Measurements from ENCODE around the gene CACNA1C. TPM values are rescaled to one million over a fixed set of nuclear protein-coding genes. Genes with fewer than 3 reads are reported as not detected.

The CACNA1C gene
- total RNA-seq, 2 donors from 2014 or later: 8.1 to 18.2 TPM

DNA sequence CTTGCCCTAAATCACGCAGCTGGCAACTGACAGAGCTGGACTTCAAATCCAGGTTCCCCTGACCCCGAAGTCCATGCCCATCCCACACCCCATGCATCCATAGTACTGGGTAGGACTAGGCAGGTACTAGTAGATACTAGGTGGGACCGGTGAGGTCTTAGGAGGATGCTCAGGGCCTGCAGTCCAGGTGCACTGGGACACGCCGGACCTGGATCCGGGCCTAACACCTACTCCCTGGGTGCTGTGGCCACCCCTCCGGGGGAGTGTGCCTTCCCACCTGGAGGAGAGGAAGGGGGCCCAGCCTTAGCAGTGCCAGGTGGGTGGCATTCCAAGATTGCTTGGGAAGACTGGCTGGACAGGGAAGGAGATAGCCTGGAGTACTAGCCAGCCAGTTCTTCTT lies 64.8 kb downstream of the CACNA1C start:
- H3K9me3 ChIP-seq: no peaks in the 10 kb centered on the region
- H3K36me3 ChIP-seq: no peaks in the 10 kb centered on the region
- no peak for DNase-seq (ENCODE audit: low spot score)
- H3K4me3 ChIP-seq: no peak overlapping the region
- intact Hi-C loops (cut with DNase I): no loop called here
- H3K27me3 ChIP-seq (replicated peaks; ENCODE audit: insufficient read depth): no peaks in the 10 kb centered on the region
- no peak overlapping the region for H3K27ac ChIP-seq
- no peaks in the 10 kb centered on the region for H3K4me1 ChIP-seq (replicated peaks)
- 90% methylated on average over 6 of the region's 7 CpGs for WGBS
- TF ChIP-seq POLR2A (IDR thresholded peaks at IDR 0.05) (no peak), POLR2AphosphoS5 (IDR thresholded peaks at IDR 0.05) (no peak)
- TF ChIP-seq, protein P1, sequence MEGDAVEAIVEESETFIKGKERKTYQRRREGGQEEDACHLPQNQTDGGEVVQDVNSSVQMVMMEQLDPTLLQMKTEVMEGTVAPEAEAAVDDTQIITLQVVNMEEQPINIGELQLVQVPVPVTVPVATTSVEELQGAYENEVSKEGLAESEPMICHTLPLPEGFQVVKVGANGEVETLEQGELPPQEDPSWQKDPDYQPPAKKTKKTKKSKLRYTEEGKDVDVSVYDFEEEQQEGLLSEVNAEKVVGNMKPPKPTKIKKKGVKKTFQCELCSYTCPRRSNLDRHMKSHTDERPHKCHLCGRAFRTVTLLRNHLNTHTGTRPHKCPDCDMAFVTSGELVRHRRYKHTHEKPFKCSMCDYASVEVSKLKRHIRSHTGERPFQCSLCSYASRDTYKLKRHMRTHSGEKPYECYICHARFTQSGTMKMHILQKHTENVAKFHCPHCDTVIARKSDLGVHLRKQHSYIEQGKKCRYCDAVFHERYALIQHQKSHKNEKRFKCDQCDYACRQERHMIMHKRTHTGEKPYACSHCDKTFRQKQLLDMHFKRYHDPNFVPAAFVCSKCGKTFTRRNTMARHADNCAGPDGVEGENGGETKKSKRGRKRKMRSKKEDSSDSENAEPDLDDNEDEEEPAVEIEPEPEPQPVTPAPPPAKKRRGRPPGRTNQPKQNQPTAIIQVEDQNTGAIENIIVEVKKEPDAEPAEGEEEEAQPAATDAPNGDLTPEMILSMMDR (IDR thresholded peaks at IDR 0.05): no peak

DNA sequence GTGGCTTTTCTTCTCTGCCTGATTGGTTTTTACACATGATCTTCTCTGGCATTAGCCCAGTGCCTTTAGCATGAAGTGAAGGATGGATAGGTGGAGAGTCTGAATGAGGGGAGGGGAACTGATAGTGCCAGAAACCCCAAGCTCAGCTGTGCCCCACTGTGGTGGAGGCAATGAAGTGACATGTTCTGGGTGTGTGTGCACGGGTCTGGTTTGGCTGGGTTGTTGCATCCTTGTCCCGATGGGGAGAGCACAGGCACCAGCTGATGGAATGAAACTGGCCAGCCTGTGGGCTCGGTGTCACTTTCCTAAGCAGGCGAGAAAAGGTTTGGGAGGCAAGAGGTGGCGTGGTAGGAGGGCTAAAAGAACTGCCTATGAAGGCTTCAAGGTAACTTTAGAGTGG lies 65.3 kb downstream of the CACNA1C start:
- TF ChIP-seq POLR2AphosphoS5 (IDR thresholded peaks at IDR 0.05) (no peak), POLR2A (IDR thresholded peaks at IDR 0.05) (no peak)
- DNase-seq (ENCODE audit: low spot score): no peak
- Histone ChIP-seq H3K27me3 (replicated peaks; ENCODE audit: insufficient read depth) (no peaks in the 10 kb centered on the region), H3K9me3 (no peaks in the 10 kb centered on the region), H3K4me3 (no peak overlapping the region), H3K36me3 (no peaks in the 10 kb centered on the region), H3K27ac (no peak overlapping the region), H3K4me1 (replicated peaks) (no peaks in the 10 kb centered on the region)
- 79% methylated on average over 5 of the region's 5 CpGs for WGBS
- intact Hi-C loops (cut with DNase I): no loop called here

DNA sequence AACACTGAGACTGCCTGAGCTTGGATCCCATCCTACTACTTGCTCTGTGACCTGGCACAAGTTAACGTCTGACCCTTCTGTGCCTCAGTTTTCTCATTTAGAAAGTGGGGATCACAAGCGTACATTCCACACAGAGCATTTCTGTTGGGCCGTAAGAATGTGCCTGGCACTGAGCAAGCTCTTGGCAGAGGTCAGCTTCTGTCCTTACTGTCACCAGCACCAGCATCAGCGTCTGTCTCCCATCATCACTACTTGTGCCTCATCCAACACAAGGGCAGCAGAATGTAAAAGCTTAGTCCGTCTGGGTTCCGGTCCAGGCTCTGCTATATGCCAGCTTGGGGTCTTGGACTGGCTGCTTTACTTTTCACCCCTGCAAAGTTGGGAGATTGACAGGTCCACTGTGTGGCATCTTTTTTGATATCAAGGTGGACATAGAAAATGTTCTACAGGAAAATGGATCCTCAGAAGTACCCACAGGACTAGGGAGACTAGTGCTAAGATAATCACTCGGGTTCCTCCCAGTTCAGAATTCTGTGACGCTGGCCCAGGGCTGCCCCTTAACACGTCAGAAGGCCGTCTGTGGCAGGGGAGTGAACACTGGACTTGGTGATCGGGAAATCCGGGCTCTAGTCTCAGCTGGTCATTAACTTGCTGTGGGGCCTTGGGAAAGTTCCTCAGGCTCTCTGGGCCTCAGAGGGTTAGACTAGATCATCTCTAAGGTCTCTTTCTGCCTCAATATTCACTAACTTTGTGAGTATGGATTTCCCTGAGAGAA lies 65.9 kb downstream of the CACNA1C start:
- intact Hi-C loops (cut with DNase I): no loop called here
- no peak overlapping the region for H3K27ac ChIP-seq
- WGBS: 91% methylated on average over 12 of the region's 12 CpGs

DNA sequence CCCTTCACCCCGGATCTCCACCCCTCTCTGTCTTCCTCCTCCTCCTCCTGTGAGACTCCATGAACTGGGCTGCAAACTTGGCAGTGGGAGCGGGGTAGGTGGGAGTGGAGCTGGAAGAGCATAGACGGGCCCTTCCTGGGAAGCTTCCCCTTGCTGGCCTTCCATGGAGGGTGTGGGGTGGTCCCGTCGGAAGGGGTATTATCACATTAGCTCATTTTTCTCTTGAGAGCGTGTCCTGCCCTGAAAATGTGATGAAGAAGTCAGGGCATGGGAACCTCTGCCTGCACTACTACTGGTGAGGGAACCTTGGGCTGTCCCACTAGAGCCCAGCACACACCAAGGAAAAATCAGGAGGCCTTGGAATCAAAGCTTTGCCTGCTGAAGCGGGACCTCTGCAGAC lies 66.5 kb downstream of the CACNA1C start:
- 87% methylated on average over 7 of the region's 7 CpGs for WGBS
- TF ChIP-seq POLR2AphosphoS5 (IDR thresholded peaks at IDR 0.05) (no peak), POLR2A (IDR thresholded peaks at IDR 0.05) (no peak)
- TF ChIP-seq, protein P1 (IDR thresholded peaks at IDR 0.05): no peak
- no peaks in the 10 kb centered on the region for H3K27me3 ChIP-seq (replicated peaks; ENCODE audit: insufficient read depth)
- no peaks in the 10 kb centered on the region for H3K9me3 ChIP-seq
- DNase-seq (ENCODE audit: low spot score): no peak
- no peak overlapping the region for H3K4me3 ChIP-seq
- no peaks in the 10 kb centered on the region for H3K4me1 ChIP-seq (replicated peaks)
- intact Hi-C loops (cut with DNase I): no loop called here
- no peaks in the 10 kb centered on the region for H3K36me3 ChIP-seq
- no peak overlapping the region for H3K27ac ChIP-seq

More for the DNA sequence above, 65.9 kb downstream of the CACNA1C start:
- Histone ChIP-seq H3K4me3 (no peak overlapping the region), H3K9me3 (no peaks in the 10 kb centered on the region), H3K36me3 (no peaks in the 10 kb centered on the region), H3K27me3 (replicated peaks; ENCODE audit: insufficient read depth) (no peaks in the 10 kb centered on the region), H3K4me1 (replicated peaks) (no peaks in the 10 kb centered on the region)
- TF ChIP-seq, protein P1 (IDR thresholded peaks at IDR 0.05): no peak
- TF ChIP-seq POLR2AphosphoS5 (IDR thresholded peaks at IDR 0.05) (no peak), POLR2A (IDR thresholded peaks at IDR 0.05) (no peak)
- DNase-seq (ENCODE audit: low spot score): no peak

DNA sequence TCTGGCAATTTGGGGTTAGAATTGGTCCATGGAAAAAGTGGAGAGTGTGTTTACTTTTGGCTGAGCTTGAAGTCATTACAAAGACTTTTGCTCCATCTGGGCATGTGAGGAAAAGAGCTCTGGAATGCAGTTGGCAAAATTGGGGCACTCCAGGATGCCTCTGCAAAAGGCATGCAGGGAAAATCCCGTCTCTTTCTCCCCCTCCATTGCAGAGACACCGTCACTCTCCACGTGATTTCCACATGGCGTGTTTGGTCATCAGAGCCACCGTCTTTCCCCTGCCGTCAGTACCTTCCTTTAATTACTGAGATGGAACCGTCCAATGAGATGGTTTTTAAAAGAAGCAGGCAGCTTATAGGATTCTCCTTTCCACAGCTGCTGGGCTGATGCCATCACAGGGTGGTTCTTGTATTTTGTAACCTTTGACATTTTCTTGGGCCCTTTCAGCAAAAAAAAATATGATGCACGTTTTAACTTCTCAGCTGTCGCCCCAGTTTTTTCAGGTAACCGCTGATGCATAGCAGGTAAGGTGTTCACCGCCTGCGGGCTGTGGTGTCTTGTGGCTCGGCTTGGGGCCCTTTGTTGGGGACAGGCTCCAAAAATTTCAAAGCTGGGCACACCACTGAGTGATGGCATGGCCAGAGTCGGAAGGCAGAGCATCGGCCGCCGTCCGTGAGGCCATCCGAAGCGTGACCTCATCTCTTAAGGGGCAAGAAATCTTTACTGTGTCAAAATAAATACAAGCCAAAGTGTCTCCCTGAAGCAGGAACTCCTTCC lies 68.4 kb downstream of the CACNA1C start:
- Histone ChIP-seq H3K4me1 (replicated peaks) (no peaks in the 10 kb centered on the region), H3K27ac (no peak overlapping the region), H3K4me3 (no peak overlapping the region), H3K27me3 (replicated peaks; ENCODE audit: insufficient read depth) (no peaks in the 10 kb centered on the region), H3K36me3 (no peaks in the 10 kb centered on the region), H3K9me3 (no peaks in the 10 kb centered on the region)
- TF ChIP-seq POLR2A (IDR thresholded peaks at IDR 0.05) (no peak), POLR2AphosphoS5 (IDR thresholded peaks at IDR 0.05) (no peak)
- TF ChIP-seq, protein P1 (IDR thresholded peaks at IDR 0.05): no peak
- 89% methylated on average over 20 of the region's 20 CpGs for WGBS
- no peak for DNase-seq (ENCODE audit: low spot score)
- intact Hi-C loops (cut with DNase I): loop anchor here (5.0 kb wide), 2 partner anchors 41 to 146 kb away; no protein-coding TSS in a partner anchor
